GM21381 (cell line): ENCODE results near the gene IFNAR1.
"Not testable (repeated sequence)": the region's sequence is repeated elsewhere in the genome, so short reads cannot be mapped to it uniquely, and the experiment has no call there.

ENCODE experiments used
- ATAC-seq: cut with Tn5 transposase; IDR thresholded peaks from one replicate; pipeline ENCODE4 v1.9.1; 2021; ENCODE audit warnings: mild to moderate bottlenecking, moderate library complexity; ENCODE audit not compliant: unreplicated experiment

The IFNAR1 gene

DNA sequence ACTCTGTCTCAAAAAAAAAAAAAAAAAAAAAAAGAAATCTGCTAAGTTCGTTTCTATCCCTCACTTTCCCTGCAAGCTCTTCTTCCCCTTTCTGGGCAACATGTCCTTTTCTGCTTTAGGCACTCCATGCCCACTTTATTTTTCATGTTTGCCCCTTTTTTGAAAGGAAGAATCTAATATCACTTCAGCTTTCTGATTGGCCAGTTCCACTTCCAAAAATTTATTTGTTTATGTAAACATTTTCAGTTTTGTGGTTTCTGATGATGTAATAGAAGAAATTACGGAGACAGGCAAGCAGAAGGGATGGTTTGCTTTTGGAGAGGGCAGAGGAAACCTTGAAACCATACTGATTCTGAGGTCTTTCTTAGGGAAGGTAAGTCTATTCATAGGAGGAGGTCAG is 15.1 kb downstream of the IFNAR1 start:
- no peak for ATAC-seq

DNA sequence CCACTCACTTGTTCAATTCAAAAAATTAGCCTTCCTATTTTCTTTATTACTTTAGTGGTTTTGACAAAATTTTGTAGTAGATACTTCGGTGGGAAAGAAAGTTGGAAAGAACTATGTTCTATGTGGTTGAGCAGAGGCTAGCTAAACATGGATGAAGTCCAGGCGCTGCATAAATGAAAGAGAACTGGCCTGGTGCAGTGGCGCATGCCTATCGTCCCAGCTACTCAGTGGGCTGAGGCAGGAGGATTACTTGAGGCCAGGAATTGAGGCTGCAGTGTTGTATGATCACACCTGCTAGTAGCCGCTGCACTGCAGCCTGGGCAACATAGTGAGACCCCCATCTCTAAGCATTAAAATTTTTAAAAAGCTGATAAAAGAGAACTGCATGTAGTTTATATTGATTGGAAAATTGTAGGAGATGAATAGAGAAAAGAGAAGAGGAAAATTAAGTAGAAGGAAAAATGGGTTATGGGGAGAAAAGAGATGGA is 21.0 kb downstream of the IFNAR1 start:
- no peak for ATAC-seq

GRCh38 chr21:33348706-33349105 is 23.9 kb downstream of the IFNAR1 start:
- no peak for ATAC-seq

DNA sequence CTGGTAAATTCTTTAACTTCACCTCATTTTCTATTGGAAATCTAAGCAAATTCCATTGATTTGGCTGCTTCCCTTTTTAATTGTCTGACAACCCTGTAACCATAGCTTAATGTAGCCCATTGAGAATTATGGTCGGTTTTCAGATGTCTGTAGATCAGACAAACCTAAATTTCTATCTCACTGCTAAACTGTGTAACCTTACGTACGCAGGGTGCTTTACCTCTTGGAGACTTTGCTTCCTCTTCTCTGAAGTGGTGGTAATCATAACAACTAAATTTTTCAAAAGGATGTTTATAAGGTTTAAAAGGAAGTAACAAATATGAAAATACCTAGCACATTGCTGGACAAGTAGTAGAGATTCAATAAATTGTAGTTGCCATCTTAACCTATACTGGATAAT is 25.9 kb downstream of the IFNAR1 start:
- ATAC-seq, result no peak

GRCh38 chr21:33355355-33355754 is 30.6 kb downstream of the IFNAR1 start:
- ATAC-seq, result no peak

GRCh38 chr21:33355996-33356395 is 31.2 kb downstream of the IFNAR1 start:
- no peak for ATAC-seq

DNA sequence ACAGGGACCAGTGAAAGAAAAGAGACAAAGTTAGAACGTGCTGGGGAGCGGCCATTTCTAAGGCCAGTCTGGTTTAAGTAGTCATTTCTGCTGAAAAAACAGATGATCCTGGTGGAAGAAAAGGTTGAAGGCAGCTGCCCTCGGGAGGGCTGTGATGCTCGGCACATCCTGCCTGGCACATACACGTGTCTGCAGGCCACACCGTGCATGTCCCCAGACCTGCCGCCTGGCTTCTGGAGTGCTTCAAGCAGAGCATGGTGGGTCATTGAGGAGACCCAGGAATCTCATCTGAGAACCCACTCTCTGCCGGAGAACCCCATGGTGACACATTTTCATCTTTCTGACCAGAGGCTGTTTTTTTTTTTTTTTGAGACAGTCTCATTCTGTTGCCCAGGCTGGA is 32.4 kb downstream of the IFNAR1 start:
- ATAC-seq, result no peak

GRCh38 chr21:33359446-33359845 is 34.7 kb downstream of the IFNAR1 start:
- no peak for ATAC-seq

GRCh38 chr21:33360281-33360680 is 35.5 kb downstream of the IFNAR1 start:
- no peak for ATAC-seq

DNA sequence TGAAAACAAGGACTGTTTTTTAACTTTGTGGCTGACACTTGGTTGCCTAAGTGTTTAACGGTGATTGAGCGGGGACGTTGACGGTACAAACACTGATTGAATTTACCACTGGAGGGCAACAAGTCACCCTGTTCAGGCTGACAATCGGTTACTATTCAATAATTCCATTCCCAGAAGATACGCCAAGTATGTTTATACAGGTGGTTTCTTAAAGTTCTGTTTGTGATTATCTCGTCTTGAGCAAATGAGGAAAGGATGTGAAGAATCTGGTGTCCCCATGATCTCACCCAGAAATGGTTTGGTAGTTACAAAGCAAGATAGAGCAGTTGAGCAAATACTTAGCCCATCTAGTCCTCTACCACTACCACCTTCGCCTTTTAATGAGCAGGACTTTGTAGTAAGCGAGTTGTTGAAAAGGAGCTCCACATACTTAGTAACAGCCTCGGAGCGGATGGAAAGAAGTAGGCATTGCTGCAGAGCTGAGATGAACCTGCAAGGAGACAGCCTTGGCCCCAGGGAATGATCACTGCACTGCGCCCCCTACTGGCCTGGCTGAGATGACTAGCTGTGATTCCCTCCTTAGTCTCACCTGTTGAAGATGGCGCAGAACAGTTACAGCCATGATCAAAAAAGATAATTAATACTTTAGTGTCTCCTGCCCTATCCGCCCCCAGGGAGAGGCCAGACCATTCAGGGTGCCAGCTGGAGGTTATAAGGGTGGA is 36.3 kb downstream of the IFNAR1 start:
- peak; percentile 68 for ATAC-seq

DNA sequence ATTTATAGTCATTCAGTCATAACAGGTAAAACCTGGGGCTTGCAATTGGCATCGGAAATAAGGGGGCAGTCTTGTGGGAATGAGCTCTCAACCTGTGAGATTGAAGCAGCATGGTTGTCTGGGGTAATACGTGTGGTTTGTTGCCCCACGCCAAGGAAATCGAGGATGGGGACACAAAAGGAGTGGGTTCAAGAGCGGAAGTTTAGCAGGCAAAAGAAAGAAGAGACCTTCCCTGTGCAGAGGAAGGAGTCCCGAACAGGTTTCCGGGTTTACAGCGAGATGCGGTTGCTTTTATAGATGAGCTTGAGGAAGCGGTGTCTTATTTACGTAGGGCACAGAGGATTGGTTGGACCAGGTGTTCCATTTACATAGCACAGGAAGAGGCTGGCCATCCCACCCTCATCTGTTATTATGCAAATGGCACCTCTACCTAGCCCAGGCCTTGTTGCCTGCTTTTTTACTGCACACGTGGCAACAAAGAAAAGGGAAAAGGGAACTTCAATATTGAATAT is 37.3 kb downstream of the IFNAR1 start:
- ATAC-seq, result no peak

- ATAC-seq, result not testable (repeated sequence)
Measured at GRCh38 chr21:33363911-33364609, 39.3 kb downstream of the IFNAR1 start.

DNA sequence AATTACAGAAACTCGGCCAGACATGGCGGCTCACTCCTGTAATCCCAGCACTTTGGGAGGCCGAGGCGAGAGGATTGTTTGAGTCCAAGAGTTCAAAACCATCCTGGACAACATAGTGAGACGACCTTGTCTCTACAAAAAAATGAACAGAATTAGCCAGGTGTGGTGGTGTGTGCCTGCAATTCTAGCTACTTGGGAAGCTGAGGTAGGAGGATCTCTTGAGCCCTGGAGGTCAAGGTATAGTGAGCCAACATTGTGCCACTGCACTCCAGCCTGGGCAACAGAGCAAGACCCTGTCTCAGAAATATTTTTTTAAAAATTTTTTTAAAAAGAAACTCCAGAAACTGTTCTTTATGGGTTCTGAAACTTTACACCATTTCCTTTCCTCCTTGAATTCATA is 40.1 kb downstream of the IFNAR1 start:
- ATAC-seq, result no peak

DNA sequence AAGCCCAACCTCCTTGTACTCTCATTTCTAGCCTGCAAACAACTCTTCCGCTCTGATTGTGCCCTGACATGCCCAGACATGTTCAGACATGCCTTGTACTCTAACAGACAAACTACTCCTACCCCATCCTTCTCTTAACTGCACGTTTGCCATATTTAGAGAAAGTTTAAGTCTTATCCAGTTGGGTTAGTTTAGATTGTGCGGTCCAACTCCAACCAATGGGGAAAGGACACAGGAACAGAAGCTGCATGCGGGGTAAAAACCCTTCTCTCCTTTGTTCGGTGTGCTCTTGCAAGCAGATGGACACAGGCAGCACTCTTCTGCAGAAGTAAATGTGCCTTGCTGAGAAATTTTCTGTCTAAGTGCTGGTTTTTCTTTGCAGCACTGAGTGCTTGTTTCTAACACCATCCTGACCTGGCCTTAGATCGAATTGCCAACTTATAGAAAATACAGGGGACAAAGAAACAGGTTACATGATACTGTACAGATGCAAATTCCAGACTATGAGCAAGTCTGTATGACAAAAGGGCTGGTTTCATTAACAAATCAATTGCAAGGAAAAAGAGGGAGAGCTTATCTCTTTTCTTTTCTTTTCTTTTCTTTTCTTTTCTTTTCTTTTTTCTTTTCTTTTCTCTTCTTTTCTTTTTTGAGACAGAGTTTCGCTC is 42.7 kb downstream of the IFNAR1 start:
- ATAC-seq, result no peak

- no peak for ATAC-seq
Measured at GRCh38 chr21:33368124-33368523, 43.4 kb downstream of the IFNAR1 start.

DNA sequence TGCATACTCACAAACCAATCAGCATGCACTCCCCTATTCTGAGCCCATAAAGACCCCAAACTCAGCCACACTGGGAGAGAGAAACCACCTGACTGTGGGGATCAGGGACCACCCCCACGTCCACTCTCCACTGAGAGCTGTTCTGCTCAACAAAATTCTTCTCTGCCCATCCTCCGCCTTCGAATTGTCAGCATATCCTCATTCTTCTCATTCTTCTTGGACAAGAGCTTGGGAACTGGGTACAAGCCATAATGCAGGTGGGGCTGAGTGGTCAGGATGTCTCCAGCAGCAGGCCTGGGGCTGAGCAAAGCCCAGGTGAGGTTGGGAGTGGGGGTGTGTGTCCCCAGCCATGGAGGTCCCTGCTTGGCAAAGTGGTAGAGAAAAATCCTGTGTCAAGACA is 43.8 kb downstream of the IFNAR1 start:
- ATAC-seq, result no peak

DNA sequence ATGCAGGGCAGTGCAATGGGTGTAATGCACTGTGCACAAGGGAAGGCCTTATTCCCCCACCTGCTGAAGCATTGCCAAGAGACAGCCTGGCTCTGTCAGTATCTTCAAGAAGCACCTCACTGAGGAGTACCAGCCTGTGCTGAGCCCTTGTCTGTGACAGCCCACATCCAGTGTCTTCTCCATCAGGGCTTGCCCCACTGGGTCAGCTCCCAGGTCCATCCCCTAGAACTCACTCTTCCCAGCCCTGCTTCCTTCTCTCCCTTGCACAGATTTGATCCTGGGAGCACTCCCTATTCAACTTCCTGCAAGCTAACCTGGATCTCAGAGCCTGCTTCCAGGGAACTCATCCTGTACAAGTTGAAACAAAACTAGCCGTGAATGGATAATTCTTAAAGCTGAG is 44.8 kb downstream of the IFNAR1 start:
- no peak for ATAC-seq

DNA sequence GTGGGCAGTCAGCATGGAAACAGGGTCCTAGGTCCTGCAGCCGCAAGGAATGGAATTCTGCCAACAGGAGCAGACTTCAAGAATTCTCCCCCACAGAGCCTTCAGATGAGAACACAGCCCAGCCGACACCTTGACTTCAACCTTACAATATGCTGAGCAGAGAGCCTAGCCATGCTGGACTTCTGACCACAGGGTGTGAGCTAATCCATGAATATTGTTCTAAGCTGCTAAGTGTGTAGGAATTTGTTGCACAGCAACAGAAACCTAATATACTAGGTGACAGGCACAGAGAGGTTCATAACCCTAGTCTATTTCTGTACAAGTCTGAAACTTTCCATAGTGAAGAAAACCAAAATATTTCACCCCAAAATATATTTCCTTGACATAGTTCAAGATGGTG is 45.5 kb downstream of the IFNAR1 start:
- ATAC-seq, result no peak

GRCh38 chr21:33371366-33371765 is 46.6 kb downstream of the IFNAR1 start:
- no peak for ATAC-seq

GRCh38 chr21:33372582-33372981 is 47.8 kb downstream of the IFNAR1 start:
- no peak for ATAC-seq

- no peak for ATAC-seq
Measured at GRCh38 chr21:33373451-33373850, 48.7 kb downstream of the IFNAR1 start.

GRCh38 chr21:33374080-33374449 is 49.3 kb downstream of the IFNAR1 start:
- no peak for ATAC-seq
